Loucy (cell line): ENCODE measurements around the gene INSYN2A.

Experiments used
- CTCF ChIP-seq: fragments of 200-600 bp; sonication (generic); conservative IDR thresholded peaks from 2 replicates; pipeline ENCODE4 v1.5.1; 2014; ENCODE audit warnings: mild to moderate bottlenecking, antibody characterized with exemption, low read length
- EZH2phosphoT487 ChIP-seq: fragments of 200-600 bp; IDR thresholded peaks from 2 replicates; pipeline ENCODE4 v1.6.1; 2018; ENCODE audit warnings: antibody characterized with exemption, mild to moderate bottlenecking, moderate library complexity, borderline replicate concordance

DNA sequence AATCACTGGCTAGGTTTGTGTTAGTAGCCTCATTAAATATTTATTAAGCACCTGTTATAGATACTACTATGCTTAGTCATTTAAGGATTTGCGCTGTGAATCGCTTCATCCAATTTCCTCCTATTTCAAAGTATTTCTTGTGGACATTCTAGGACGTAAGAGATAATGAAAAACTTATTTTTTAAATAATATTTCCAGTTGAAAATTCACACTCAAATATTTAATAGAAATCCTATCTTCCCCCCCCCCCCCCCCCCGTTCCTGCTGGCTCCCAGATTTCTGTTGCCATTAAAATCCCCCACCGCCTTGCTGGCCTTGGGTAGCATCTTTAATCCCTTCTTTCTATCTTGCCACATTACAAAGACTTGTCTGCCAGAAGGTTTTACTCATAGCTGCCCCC lies 6.0 kb downstream of the INSYN2A start:
- TF ChIP-seq CTCF: no peak
- no peak for TF ChIP-seq EZH2phosphoT487
